Measurements from ENCODE around the gene ADORA3.

The ADORA3 gene

DNA sequence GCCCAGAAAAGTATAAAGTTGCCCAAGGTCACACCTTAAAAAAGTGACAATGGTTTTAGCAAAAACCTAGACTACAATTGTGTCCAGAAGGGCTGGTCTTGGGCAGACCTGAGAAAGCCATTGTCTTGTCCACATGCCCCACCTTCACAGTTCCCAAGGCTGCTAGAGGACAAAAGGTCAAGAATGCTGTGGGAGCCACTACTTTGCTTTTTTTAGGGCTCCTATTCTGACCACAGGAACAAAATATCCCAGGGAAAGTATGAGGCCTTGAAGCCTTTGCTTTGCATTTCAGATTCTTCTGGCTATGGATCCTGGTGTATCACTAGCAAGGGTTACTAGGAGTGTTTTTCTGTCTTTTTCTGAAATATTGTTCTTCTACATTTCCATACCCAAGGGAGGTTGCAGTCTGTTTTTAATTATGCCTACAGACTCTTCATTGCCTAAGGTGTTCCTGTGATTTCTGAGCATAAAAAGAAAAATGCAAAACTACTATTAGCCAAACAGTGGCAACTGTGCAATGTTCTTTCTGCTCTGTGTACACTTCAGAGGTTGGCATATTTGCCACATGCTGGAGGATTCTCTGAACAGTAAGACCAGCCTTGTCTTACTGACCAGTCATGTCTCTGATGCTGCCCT, 18.9 kb downstream of the ADORA3 start:
- TF ChIP-seq, protein P1, sequence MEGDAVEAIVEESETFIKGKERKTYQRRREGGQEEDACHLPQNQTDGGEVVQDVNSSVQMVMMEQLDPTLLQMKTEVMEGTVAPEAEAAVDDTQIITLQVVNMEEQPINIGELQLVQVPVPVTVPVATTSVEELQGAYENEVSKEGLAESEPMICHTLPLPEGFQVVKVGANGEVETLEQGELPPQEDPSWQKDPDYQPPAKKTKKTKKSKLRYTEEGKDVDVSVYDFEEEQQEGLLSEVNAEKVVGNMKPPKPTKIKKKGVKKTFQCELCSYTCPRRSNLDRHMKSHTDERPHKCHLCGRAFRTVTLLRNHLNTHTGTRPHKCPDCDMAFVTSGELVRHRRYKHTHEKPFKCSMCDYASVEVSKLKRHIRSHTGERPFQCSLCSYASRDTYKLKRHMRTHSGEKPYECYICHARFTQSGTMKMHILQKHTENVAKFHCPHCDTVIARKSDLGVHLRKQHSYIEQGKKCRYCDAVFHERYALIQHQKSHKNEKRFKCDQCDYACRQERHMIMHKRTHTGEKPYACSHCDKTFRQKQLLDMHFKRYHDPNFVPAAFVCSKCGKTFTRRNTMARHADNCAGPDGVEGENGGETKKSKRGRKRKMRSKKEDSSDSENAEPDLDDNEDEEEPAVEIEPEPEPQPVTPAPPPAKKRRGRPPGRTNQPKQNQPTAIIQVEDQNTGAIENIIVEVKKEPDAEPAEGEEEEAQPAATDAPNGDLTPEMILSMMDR (IDR thresholded peaks at IDR 0.05; ENCODE audit: unreplicated experiment in 3 of 3): no peak
- no peak overlapping the region for H3K27ac Mint-ChIP-seq
- no peaks in the 10 kb centered on the region for H3K9me3 Mint-ChIP-seq
- no peaks in the 10 kb centered on the region for H3K36me3 Mint-ChIP-seq (ENCODE audit: low read depth)
- peaks cover 17% of the 10 kb centered on the region for H3K4me1 Mint-ChIP-seq
- peaks cover 6% of the 10 kb centered on the region for H3K27me3 Mint-ChIP-seq (ENCODE audit: low read depth)
- no peak overlapping the region for H3K4me3 Mint-ChIP-seq

DNA sequence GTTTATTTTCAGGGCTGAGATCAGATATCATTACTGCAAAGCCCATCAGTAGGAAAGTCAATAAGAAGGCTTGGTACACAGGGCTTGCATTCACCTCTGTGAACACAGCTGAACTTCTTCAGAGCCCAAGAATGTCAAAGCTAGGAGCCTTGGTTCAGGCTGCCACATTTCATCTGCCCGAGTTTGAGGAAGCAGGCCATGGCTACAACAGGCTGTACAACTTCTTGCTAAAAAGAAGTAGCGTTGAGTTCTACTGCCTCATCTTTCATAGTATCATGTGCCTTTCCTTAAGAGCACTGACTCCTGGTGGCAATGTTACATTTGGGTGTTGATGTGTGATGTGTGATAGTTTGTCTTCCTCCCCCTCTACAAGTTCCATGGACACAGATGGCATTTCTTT, 19.6 kb downstream of the ADORA3 start:
- Mint-ChIP-seq H3K36me3 (ENCODE audit: low read depth) (no peaks in the 10 kb centered on the region), H3K4me1 (peaks cover 17% of the 10 kb centered on the region), H3K27me3 (ENCODE audit: low read depth) (peaks cover 4% of the 10 kb centered on the region), H3K27ac (no peak overlapping the region), H3K4me3 (no peak overlapping the region), H3K9me3 (no peaks in the 10 kb centered on the region)
- TF ChIP-seq, protein P1 (IDR thresholded peaks at IDR 0.05; ENCODE audit: unreplicated experiment in 3 of 3): no peak

DNA sequence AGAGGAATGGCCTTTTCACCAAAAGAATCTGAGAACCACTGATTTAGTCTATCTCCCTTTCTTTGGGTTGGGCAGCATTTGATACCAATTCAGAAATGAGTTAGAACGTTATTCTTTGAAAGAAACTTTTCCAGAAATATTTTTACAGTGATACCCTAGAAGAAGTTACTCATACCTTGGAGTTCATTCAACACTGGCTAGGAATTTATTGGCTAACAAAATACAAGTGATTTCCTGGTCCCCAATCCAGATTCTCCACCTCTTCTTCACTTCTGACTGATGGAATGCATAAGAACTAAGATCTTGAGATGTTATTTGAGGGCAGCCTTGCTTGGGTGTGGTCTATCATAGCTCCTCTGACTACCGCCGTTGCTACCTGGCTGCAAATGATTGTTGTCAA, 20.3 kb downstream of the ADORA3 start:
- H3K36me3 Mint-ChIP-seq (ENCODE audit: low read depth): no peaks in the 10 kb centered on the region
- H3K27me3 Mint-ChIP-seq (ENCODE audit: low read depth): no peaks in the 10 kb centered on the region
- H3K9me3 Mint-ChIP-seq: no peaks in the 10 kb centered on the region
- H3K4me3 Mint-ChIP-seq: no peak overlapping the region
- H3K27ac Mint-ChIP-seq: no peak overlapping the region
- H3K4me1 Mint-ChIP-seq: peaks cover 17% of the 10 kb centered on the region
- TF ChIP-seq, protein P1 (IDR thresholded peaks at IDR 0.05; ENCODE audit: unreplicated experiment in 3 of 3): no peak

DNA sequence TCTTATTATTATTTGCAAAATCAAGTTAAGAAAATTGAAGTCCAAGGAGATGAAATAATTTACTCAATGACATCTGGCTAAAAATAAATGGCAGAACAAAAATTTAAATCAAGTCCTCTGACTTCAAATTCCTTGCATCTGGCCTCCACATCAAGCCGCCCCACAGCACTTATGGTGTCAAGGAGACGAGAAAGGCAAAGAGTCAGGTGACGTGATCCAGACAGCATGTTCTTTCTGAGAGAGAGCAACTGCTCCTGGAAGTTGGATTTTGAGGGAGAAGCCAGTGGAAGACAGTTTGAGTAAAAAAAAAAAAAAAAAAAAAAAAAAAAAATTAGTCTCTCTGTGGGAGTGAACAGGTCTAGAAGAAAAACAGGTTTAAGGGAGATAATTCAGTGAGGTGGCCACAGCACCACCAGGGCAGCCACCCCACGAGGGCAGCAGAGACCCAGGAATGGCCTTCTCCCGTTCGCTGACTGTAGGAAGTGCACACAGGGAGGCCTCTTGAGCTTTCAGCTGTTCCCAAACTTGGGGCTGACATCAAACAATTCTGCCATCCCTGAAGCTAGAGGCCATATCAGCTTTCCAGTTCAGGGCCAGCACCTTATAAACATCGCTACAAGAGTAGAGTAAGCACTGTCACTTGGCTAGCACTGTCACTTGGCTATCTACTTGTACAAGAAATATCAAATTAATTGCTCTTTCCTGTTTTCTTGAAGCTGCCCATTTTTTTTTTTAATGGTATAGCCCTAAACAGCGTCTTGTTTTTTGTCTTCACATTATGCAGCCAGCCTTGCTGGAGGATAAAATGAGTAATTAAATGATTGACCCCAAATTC, 21.8 kb downstream of the ADORA3 start:
- no peaks in the 10 kb centered on the region for H3K36me3 Mint-ChIP-seq (ENCODE audit: low read depth)
- TF ChIP-seq, protein P1 (IDR thresholded peaks at IDR 0.05; ENCODE audit: unreplicated experiment in 3 of 3): peak; percentile 71 to 80 (median 72)
- H3K9me3 Mint-ChIP-seq: no peaks in the 10 kb centered on the region
- H3K27ac Mint-ChIP-seq: peak overlapping the region in 1 of 3 experiments; percentile 59
- no peak overlapping the region for H3K4me3 Mint-ChIP-seq
- peaks cover 17% of the 10 kb centered on the region for H3K4me1 Mint-ChIP-seq
- H3K27me3 Mint-ChIP-seq (ENCODE audit: low read depth): no peaks in the 10 kb centered on the region

DNA sequence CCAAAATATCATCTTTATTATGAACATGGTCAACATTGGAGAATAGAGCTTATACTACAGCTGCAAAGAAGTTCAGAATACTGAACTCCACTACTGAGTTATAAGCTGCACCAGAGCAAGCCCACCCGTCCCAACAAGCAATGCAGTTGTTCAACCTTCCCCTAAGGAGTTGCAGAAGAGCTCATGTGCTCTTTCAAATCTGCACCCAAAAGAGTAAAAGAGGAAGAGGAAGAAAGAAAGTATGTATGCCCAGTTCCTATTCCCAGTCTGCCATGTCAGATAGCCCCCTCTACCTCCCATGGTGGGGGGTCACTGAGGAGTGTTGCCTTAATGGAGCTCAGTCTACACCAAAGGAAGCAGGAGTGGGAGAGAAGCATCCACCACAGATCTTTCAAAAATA, 22.8 kb downstream of the ADORA3 start:
- no peaks in the 10 kb centered on the region for H3K9me3 Mint-ChIP-seq
- no peak overlapping the region for H3K4me3 Mint-ChIP-seq
- peaks cover 17% of the 10 kb centered on the region for H3K4me1 Mint-ChIP-seq
- no peaks in the 10 kb centered on the region for H3K36me3 Mint-ChIP-seq (ENCODE audit: low read depth)
- no peaks in the 10 kb centered on the region for H3K27me3 Mint-ChIP-seq (ENCODE audit: low read depth)
- TF ChIP-seq, protein P1 (IDR thresholded peaks at IDR 0.05; ENCODE audit: unreplicated experiment in 3 of 3): no peak
- H3K27ac Mint-ChIP-seq: no peak overlapping the region

All from nephron (organoid).